ENCODE results near the gene DMRTC2. TPM values are rescaled to one million over a fixed set of nuclear protein-coding genes. Genes with fewer than 3 reads are reported as not detected.

The DMRTC2 gene
- polyA plus RNA-seq, 1 of the 3 experiments (the other 2 are of a cell fraction), result not detected

Small RNA genes within 50 kb of the gene (small RNA-seq; reads per million reads assigned to genes)
- 0 to 0.43 (median 0) reads per million in 7 experiments for gene MIR6797

Other genes with a start within 250 kb of the DMRTC2 start
- not detected in 2 replicates for gene CEACAM4, start 218.0 kb upstream of the DMRTC2 start, polyA plus RNA-seq (2012; rRNA removed)
- gene CEACAM7, start 156.8 kb upstream of the DMRTC2 start, polyA plus RNA-seq (2012; rRNA removed), result not detected in 2 replicates
- not detected in 2 replicates for gene CEACAM5, start 136.4 kb upstream of the DMRTC2 start, polyA plus RNA-seq (2012; rRNA removed)
- not detected in 2 replicates for gene CEACAM6, start 89.5 kb upstream of the DMRTC2 start, polyA plus RNA-seq (2012; rRNA removed)
- not detected in 2 replicates for gene CEACAM3, start 48.5 kb upstream of the DMRTC2 start, polyA plus RNA-seq (2012; rRNA removed)
- not detected in 2 replicates for gene LYPD4, start 359 bp upstream of the DMRTC2 start, polyA plus RNA-seq (2012; rRNA removed)
- 2,819 and 3,310 TPM in 2 replicates for gene RPS19, start 15.2 kb downstream of the DMRTC2 start, polyA plus RNA-seq (2012; rRNA removed)
- gene CD79A, start 32.2 kb downstream of the DMRTC2 start, polyA plus RNA-seq (2012; rRNA removed), result 0.20 and 0.31 TPM in 2 replicates
- gene ARHGEF1, start 38.1 kb downstream of the DMRTC2 start, polyA plus RNA-seq (2012; rRNA removed), result 67.3 and 102 TPM in 2 replicates
- gene ERFL, start 83.4 kb downstream of the DMRTC2 start, polyA plus RNA-seq (2012; rRNA removed), result 0.03 and 0.07 TPM in 2 replicates
- gene RABAC1, start 114.3 kb downstream of the DMRTC2 start, polyA plus RNA-seq (2012; rRNA removed), result 252 and 287 TPM in 2 replicates
- 0.75 and 0.77 TPM in 2 replicates for gene ATP1A3, start 149.2 kb downstream of the DMRTC2 start, polyA plus RNA-seq (2012; rRNA removed)
- 0.71 and 2.4 TPM in 2 replicates for gene GRIK5, start 225.2 kb downstream of the DMRTC2 start, polyA plus RNA-seq (2012; rRNA removed)
- 6.9 and 8.5 TPM in 2 replicates for gene ZNF574, start 231.1 kb downstream of the DMRTC2 start, polyA plus RNA-seq (2012; rRNA removed)

Data from SK-N-SH (cell line).